ENCODE measurements around the gene TTLL9.

DNA sequence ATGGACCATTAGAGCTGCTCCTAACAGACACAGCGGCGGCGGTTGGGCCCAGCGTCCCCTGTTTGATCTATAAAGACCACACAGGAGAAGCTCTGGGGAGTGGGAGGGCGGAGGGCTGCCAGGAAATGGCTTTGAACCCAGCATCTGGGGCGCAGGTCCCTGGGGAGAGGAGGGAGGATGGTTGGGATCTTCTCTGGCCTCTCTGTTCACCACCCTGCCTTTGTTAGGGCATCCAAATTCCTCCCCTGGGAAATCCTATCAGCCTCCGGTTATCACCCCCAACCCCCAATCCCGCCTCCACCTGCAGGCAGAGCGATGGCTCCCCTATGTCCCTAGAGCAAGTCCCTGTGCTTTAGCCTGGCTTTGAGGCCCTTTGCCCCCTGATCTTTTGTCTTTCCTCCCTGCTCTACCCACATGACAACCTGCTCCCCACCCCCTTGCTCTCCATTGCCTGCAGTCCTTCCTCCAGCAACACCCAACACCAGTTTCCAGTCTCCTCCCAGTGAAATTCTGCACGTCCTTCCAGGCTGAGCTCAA, 104.6 kb downstream of the TTLL9 start:
- TF ChIP-seq, protein P1, sequence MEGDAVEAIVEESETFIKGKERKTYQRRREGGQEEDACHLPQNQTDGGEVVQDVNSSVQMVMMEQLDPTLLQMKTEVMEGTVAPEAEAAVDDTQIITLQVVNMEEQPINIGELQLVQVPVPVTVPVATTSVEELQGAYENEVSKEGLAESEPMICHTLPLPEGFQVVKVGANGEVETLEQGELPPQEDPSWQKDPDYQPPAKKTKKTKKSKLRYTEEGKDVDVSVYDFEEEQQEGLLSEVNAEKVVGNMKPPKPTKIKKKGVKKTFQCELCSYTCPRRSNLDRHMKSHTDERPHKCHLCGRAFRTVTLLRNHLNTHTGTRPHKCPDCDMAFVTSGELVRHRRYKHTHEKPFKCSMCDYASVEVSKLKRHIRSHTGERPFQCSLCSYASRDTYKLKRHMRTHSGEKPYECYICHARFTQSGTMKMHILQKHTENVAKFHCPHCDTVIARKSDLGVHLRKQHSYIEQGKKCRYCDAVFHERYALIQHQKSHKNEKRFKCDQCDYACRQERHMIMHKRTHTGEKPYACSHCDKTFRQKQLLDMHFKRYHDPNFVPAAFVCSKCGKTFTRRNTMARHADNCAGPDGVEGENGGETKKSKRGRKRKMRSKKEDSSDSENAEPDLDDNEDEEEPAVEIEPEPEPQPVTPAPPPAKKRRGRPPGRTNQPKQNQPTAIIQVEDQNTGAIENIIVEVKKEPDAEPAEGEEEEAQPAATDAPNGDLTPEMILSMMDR (IDR thresholded peaks at IDR 0.05): no peak
- TF ChIP-seq, protein P2, sequence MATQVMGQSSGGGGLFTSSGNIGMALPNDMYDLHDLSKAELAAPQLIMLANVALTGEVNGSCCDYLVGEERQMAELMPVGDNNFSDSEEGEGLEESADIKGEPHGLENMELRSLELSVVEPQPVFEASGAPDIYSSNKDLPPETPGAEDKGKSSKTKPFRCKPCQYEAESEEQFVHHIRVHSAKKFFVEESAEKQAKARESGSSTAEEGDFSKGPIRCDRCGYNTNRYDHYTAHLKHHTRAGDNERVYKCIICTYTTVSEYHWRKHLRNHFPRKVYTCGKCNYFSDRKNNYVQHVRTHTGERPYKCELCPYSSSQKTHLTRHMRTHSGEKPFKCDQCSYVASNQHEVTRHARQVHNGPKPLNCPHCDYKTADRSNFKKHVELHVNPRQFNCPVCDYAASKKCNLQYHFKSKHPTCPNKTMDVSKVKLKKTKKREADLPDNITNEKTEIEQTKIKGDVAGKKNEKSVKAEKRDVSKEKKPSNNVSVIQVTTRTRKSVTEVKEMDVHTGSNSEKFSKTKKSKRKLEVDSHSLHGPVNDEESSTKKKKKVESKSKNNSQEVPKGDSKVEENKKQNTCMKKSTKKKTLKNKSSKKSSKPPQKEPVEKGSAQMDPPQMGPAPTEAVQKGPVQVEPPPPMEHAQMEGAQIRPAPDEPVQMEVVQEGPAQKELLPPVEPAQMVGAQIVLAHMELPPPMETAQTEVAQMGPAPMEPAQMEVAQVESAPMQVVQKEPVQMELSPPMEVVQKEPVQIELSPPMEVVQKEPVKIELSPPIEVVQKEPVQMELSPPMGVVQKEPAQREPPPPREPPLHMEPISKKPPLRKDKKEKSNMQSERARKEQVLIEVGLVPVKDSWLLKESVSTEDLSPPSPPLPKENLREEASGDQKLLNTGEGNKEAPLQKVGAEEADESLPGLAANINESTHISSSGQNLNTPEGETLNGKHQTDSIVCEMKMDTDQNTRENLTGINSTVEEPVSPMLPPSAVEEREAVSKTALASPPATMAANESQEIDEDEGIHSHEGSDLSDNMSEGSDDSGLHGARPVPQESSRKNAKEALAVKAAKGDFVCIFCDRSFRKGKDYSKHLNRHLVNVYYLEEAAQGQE (IDR thresholded peaks at IDR 0.05; ENCODE audit: insufficient read depth in 1 of 2, low read depth in 2 of 2, low read length in 1 of 2): 0 out of 4 replicates have a peak, but pooled peaks of 1 of the 2 experiments have one; percentile 9
- TF ChIP-seq TCF7L2 (IDR thresholded peaks at IDR 0.05; ENCODE audit: low read depth, low read length) (no peak), POLR2AphosphoS5 (IDR thresholded peaks at IDR 0.05; ENCODE audit: low read depth, low read length) (no peak), SIN3A (IDR thresholded peaks at IDR 0.05; ENCODE audit: borderline replicate concordance, insufficient read depth, low read depth, low read length) (no peak)

Measured in Panc1 (cell line).